CD14-positive monocyte (primary cell): Measurements from ENCODE around the gene TGIF2. TPM values are rescaled to one million over a fixed set of nuclear protein-coding genes. Genes with fewer than 3 reads are reported as not detected.

Source experiments
- DNase-seq, 3 donors: peaks; one replicate each; pipeline ENCODE4 v3.0.0-alpha.2; 2011 to 2022
- H2AFZ ChIP-seq: 2 replicates; pipeline ENCODE4 v1.6.0; 2012; ENCODE audit warnings: mild to moderate bottlenecking, low read depth, low read length, inconsistent platforms; ENCODE audit not compliant: insufficient read depth, poor library complexity, severe bottlenecking
- H3K27ac ChIP-seq, 2 donors: 1 replicate in 1 of 2; 2 replicates in 1 of 2; pipeline ENCODE4 v1.5.1; 2012 to 2013; ENCODE audit warnings: low read length in 2 of 2, control low read depth in 1 of 2, inconsistent platforms in 1 of 2, low read depth in 1 of 2, mild to moderate bottlenecking in 1 of 2
- H3K27me3 ChIP-seq, 2 donors: one replicate each; pipeline versions ENCODE4 v1.6.0 to v1.6.1; 2011 to 2013; ENCODE audit warnings: low read length in 2 of 2; ENCODE audit not compliant: control insufficient read depth in 2 of 2, insufficient read depth in 2 of 2
- H3K36me3 ChIP-seq, 2 donors: replicated peaks in 1 of 2; 1 replicate in 1 of 2; 2 replicates in 1 of 2; pipeline versions ENCODE4 v1.5.1 to v1.6.1; 2012 to 2013; ENCODE audit warnings: low read length in 2 of 2, control low read depth in 1 of 2, inconsistent platforms in 1 of 2, mild to moderate bottlenecking in 1 of 2; ENCODE audit not compliant: insufficient read depth in 2 of 2, control insufficient read depth in 1 of 2
- H3K4me1 ChIP-seq, 2 donors: 1 replicate in 1 of 2; 2 replicates in 1 of 2; pipeline versions ENCODE4 v1.5.1 to v1.6.1; 2012 to 2013; ENCODE audit warnings: low read length in 2 of 2, control low read depth in 1 of 2, inconsistent platforms in 1 of 2, mild to moderate bottlenecking in 1 of 2, moderate library complexity in 1 of 2; ENCODE audit not compliant: insufficient read depth in 2 of 2, control insufficient read depth in 1 of 2
- H3K4me2 ChIP-seq: replicated peaks from 2 replicates; pipeline ENCODE3; 2012; ENCODE audit warnings: low read length, moderate library complexity, mild to moderate bottlenecking; ENCODE audit not compliant: poor library complexity, severe bottlenecking; ENCODE audit errors: extremely low read depth
- H3K4me3 ChIP-seq, 3 experiments: fragments of 200-600 bp in 1 of 3; sonication (generic) in 1 of 3; replicated peaks in 1 of 3; 1 replicate in 2 of 3; 2 replicates in 1 of 3; pipeline ENCODE4 v1.5.1; 2011 to 2013; ENCODE audit warnings: low read length in 3 of 3, mild to moderate bottlenecking in 3 of 3, control low read depth in 2 of 3, low read depth in 2 of 3, inconsistent platforms in 1 of 3, moderate library complexity in 1 of 3
- H3K79me2 ChIP-seq: 2 replicates; pipeline ENCODE4 v1.6.0; 2012; ENCODE audit warnings: mild to moderate bottlenecking, control low read depth, inconsistent platforms, low read length, moderate library complexity; ENCODE audit not compliant: insufficient read depth
- H3K9ac ChIP-seq: 2 replicates; pipeline ENCODE4 v1.6.0; 2017; ENCODE audit warnings: low read length, mild to moderate bottlenecking; ENCODE audit not compliant: insufficient read depth, poor library complexity, severe bottlenecking
- H3K9me3 ChIP-seq, 2 donors: replicated peaks in 1 of 2; 1 replicate in 1 of 2; 2 replicates in 1 of 2; pipeline versions ENCODE4 v1.5.1 to v1.6.1; 2012 to 2013; ENCODE audit warnings: low read length in 2 of 2, control low read depth in 1 of 2; ENCODE audit not compliant: control insufficient read depth in 1 of 2, insufficient read depth in 1 of 2
- H4K20me1 ChIP-seq: 2 replicates; pipeline ENCODE4 v1.6.0; 2012; ENCODE audit warnings: mild to moderate bottlenecking, low read length, control low read depth, moderate library complexity; ENCODE audit not compliant: insufficient read depth
- H3K27ac Mint-ChIP-seq, 7 donors: one replicate each; pipeline ENCODE4 v1.8.0; 2020; ENCODE audit warnings: mild to moderate bottlenecking in 7 of 7, mixed read lengths in 7 of 7, moderate library complexity in 6 of 7, inconsistent platforms in 2 of 7
- H3K27me3 Mint-ChIP-seq, 3 donors: one replicate each; pipeline ENCODE4 v1.8.0; 2021 to 2022; ENCODE audit warnings: low read depth in 3 of 3, mild to moderate bottlenecking in 3 of 3, mixed read lengths in 3 of 3, moderate library complexity in 3 of 3, inconsistent platforms in 1 of 3
- H3K36me3 Mint-ChIP-seq, 2 donors: one replicate each; pipeline ENCODE4 v1.8.0; 2020; ENCODE audit warnings: mixed read lengths in 2 of 2, inconsistent platforms in 1 of 2, mild to moderate bottlenecking in 1 of 2
- H3K4me1 Mint-ChIP-seq: one replicate; pipeline ENCODE4 v1.8.0; 2020; ENCODE audit warnings: mild to moderate bottlenecking, mixed read lengths
- H3K4me3 Mint-ChIP-seq, 2 donors: one replicate each; pipeline ENCODE4 v1.8.0; 2020; ENCODE audit warnings: mild to moderate bottlenecking in 2 of 2, mixed read lengths in 2 of 2, moderate library complexity in 1 of 2
- H3K9me3 Mint-ChIP-seq, 7 donors: one replicate each; pipeline ENCODE4 v1.8.0; 2020 to 2022; ENCODE audit warnings: mixed read lengths in 7 of 7, mild to moderate bottlenecking in 6 of 7, moderate library complexity in 6 of 7, inconsistent platforms in 2 of 7
- WGBS: methylation state at CpG from one replicate; pipeline ENCODE4 v1.1.5; 2013; ENCODE audit warnings: missing lambda C conversion rate; ENCODE audit not compliant: insufficient coverage; 5-methylcytosine and 5-hydroxymethylcytosine counted together
- intact Hi-C, 2 donors: fragments of 100-400 bp; cut with micrococcal nuclease; formaldehyde crosslinking; loops; one replicate each; pipeline versions ENCODE4 v1.15.0 to v1.15.1; 2023
- polyA plus RNA-seq, 3 donors: library from polyadenylated mRNA; depleted of rRNA in 1 of 3; unstranded in 2 of 3; stranded (reverse) in 1 of 3; fragments of 300-500 nt in 2 of 3; fragments of >200 nt in 1 of 3; fragmentation: Illumina TruSeq in 2 of 3; gene quantifications; 1 replicate in 2 of 3; 2 replicates in 1 of 3; pipeline ENCODE4 v1.2.3, GENCODE V29; 2012 to 2021
- TF ChIP-seq, protein P1 (sequence below): fragments of 200-600 bp; IDR thresholded peaks from one replicate; pipeline ENCODE4 v1.8.0; 2022; ENCODE audit warnings: antibody characterized with exemption, mild to moderate bottlenecking

TGIF2 gene
- polyA plus RNA-seq, 3 donors, result 11.0 to 15.9 (median 12.2) TPM

GRCh38 chr20:36544134-36545018, 29.0 kb upstream of the TGIF2 start:
- peaks cover 0 to 6% (median 5%) of the 10 kb centered on the region in 3 donors for H3K27me3 Mint-ChIP-seq
- peaks cover 0 to 1% (median 0%) of the 10 kb centered on the region in 7 donors for H3K9me3 Mint-ChIP-seq
- H3K27ac Mint-ChIP-seq, result peak overlapping the region in 2 of 7 donors; percentile 27 to 36
- Histone ChIP-seq H3K27ac (no peak overlapping the region), H4K20me1 (no peaks in the 10 kb centered on the region), H3K79me2 (no peaks in the 10 kb centered on the region), H3K4me1 (peaks cover 9 to 13% of the 10 kb centered on the region in 2 donors), H2AFZ (no peak overlapping the region), H3K36me3 (no peaks in the 10 kb centered on the region), H3K4me3 (no peak overlapping the region), H3K9ac (no peak overlapping the region), H3K27me3 (no peaks in the 10 kb centered on the region), H3K4me2 (no peak overlapping the region), H3K9me3 (no peaks in the 10 kb centered on the region)
- H3K4me3 Mint-ChIP-seq, result no peak overlapping the region
- intact Hi-C loops, result loop anchor here in 1 of 2 donors (10.0 kb wide), 1 partner anchor 340 kb away; no protein-coding TSS in a partner anchor
- TF ChIP-seq, protein P1, sequence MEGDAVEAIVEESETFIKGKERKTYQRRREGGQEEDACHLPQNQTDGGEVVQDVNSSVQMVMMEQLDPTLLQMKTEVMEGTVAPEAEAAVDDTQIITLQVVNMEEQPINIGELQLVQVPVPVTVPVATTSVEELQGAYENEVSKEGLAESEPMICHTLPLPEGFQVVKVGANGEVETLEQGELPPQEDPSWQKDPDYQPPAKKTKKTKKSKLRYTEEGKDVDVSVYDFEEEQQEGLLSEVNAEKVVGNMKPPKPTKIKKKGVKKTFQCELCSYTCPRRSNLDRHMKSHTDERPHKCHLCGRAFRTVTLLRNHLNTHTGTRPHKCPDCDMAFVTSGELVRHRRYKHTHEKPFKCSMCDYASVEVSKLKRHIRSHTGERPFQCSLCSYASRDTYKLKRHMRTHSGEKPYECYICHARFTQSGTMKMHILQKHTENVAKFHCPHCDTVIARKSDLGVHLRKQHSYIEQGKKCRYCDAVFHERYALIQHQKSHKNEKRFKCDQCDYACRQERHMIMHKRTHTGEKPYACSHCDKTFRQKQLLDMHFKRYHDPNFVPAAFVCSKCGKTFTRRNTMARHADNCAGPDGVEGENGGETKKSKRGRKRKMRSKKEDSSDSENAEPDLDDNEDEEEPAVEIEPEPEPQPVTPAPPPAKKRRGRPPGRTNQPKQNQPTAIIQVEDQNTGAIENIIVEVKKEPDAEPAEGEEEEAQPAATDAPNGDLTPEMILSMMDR, result no peak
- no peak for DNase-seq
- WGBS, result 97% methylated on average over 13 of the region's 15 CpGs
- H3K4me1 Mint-ChIP-seq, result peaks cover 1% of the 10 kb centered on the region
- no peaks in the 10 kb centered on the region for H3K36me3 Mint-ChIP-seq

DNA sequence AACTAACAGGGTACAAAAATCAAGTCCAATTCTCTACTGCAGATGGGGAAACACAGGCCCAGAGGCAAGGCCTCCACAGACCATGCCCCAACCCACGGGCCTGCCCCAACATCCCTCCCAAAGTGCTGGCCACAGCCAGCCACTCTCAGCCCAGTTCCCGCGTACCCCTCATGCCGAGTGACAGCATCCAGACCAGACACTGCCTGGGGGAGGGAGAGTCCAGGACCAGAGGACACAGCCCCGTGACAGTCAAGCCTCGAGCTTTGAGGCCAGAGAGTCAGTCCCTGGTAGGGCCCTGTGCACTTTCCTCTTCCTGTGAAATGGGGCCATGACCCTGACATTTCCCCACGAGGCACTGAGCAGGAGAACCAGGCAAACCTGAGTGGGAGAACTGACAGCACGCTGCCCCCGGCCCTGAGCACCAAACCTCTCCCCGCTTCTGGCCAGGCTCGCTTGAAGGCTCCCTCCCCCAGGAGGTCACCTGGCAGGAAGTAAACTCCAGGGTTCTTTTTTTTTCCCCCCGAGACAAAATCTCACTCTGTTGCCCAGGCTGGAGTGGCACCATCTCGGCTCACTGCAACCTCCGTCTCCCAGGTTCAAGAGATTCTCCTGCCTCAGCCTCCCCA, 27.2 kb upstream of the TGIF2 start:
- Mint-ChIP-seq H3K27ac (peak overlapping the region in 3 of 7 donors; percentile 51 to 70 (median 67)), H3K36me3 (no peaks in the 10 kb centered on the region), H3K4me1 (peaks cover 1% of the 10 kb centered on the region), H3K9me3 (peaks cover 0 to 1% (median 0%) of the 10 kb centered on the region in 7 donors), H3K27me3 (peaks cover 0 to 5% (median 1%) of the 10 kb centered on the region in 3 donors), H3K4me3 (no peak overlapping the region)
- H3K4me1 ChIP-seq, result peaks cover 5 to 8% of the 10 kb centered on the region in 2 donors
- no peaks in the 10 kb centered on the region for H3K79me2 ChIP-seq
- no peak overlapping the region for H3K27ac ChIP-seq
- no peak for DNase-seq
- 88% methylated on average over 8 of the region's 14 CpGs for WGBS
- no peak overlapping the region for H2AFZ ChIP-seq
- no peaks in the 10 kb centered on the region for H3K27me3 ChIP-seq
- no peaks in the 10 kb centered on the region for H3K36me3 ChIP-seq
- H4K20me1 ChIP-seq, result no peaks in the 10 kb centered on the region
- H3K4me2 ChIP-seq, result no peak overlapping the region
- no peak overlapping the region for H3K4me3 ChIP-seq
- no peaks in the 10 kb centered on the region for H3K9me3 ChIP-seq
- H3K9ac ChIP-seq, result no peak overlapping the region
- intact Hi-C loops, result loop anchor here in 1 of 2 donors (10.0 kb wide), 1 partner anchor 339 kb away; no protein-coding TSS in a partner anchor
- TF ChIP-seq, protein P1, result no peak
